Measurements from ENCODE around the gene ADAMTS17.

GRCh38 chr15:99956820-99957641 is 384.7 kb downstream of the ADAMTS17 start:
- TF ChIP-seq, protein P1, sequence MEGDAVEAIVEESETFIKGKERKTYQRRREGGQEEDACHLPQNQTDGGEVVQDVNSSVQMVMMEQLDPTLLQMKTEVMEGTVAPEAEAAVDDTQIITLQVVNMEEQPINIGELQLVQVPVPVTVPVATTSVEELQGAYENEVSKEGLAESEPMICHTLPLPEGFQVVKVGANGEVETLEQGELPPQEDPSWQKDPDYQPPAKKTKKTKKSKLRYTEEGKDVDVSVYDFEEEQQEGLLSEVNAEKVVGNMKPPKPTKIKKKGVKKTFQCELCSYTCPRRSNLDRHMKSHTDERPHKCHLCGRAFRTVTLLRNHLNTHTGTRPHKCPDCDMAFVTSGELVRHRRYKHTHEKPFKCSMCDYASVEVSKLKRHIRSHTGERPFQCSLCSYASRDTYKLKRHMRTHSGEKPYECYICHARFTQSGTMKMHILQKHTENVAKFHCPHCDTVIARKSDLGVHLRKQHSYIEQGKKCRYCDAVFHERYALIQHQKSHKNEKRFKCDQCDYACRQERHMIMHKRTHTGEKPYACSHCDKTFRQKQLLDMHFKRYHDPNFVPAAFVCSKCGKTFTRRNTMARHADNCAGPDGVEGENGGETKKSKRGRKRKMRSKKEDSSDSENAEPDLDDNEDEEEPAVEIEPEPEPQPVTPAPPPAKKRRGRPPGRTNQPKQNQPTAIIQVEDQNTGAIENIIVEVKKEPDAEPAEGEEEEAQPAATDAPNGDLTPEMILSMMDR (IDR thresholded peaks at IDR 0.05; ENCODE audit: low read depth, low read length), result no peak
- no peak for TF ChIP-seq EZH2phosphoT487 (IDR thresholded peaks at IDR 0.05; ENCODE audit: low read depth)

Data from OCI-LY3 (cell line).